ENCODE results near the gene CCDC83. TPM values are rescaled to one million over a fixed set of nuclear protein-coding genes. Genes with fewer than 3 reads are reported as not detected.
A peak's percentile ranks its signal among the peaks of the same experiment; 100 is the strongest.
"Not testable (repeated sequence)": the region's sequence is repeated elsewhere in the genome, so short reads cannot be mapped to it uniquely, and the experiment has no call there.

The CCDC83 gene
- total RNA-seq, 2 experiments from 2014 or later, result not detected

DNA sequence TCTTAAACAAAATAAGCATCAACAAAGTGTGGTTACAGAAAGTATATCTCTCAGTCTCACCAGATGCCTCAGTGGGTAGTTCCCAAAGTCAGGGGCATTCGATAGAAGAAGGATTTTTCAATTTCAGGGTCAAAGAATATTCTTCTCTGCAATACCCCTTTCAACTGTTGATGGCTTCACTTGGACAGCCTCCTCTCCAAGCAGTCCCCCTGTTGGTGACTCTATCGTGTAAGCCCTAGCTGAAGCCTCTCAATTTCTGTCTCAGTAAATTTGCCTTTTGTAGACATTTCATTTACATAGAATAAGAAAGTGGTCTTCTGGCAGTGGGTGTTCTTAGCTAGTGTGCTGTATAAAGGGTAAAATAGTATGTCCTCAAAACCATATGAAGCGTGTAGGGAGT is 11.3 kb upstream of the CCDC83 start:
- H3K9me3 Mint-ChIP-seq, result peaks cover 12% of the 10 kb centered on the region
- no peak overlapping the region for H3K4me3 Mint-ChIP-seq
- ChIA-PET POLR2A (no interaction called here), CTCF (no interaction called here)
- H3K36me3 Mint-ChIP-seq (ENCODE audit: low read depth), result peaks cover 2% of the 10 kb centered on the region
- no peak overlapping the region for H3K27ac Mint-ChIP-seq
- peaks cover 15% of the 10 kb centered on the region for H3K4me1 Mint-ChIP-seq
- no peak for DNase-seq
- H3K27me3 Mint-ChIP-seq, result peaks cover 5% of the 10 kb centered on the region

DNA sequence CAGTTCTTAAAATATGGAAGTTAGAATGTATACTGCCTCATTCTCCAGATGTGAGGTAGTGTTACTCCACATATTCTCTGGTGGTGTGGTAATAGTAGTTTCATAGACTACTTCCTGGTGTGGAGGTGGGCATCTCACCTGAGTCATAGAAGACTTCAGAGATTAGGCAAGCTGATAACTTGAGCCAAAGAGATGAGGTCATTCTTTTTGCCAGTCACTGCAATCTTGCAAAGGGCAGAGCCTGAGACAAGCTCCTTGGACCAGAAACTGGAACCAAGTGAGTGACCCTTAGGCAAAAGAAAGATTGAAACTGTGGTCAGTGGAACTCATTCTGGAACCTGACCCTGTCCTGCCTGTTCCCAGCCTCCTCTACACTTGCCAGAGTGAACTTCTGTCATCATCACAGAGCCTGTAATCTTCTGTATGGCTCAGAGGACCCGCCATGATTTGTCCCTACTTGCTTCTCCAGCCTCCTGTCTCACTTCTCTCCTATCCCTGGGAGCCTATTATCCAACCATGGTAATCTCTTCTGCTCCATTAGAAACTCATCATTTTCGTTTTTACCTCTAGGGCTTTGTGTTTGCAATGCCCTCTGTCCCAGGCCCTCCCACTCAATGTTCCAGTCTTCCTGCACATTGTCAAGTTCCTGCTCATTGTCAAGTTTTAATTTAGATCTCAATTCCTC is 10.6 kb upstream of the CCDC83 start:
- ChIA-PET POLR2A (no interaction called here), CTCF (no interaction called here)
- peaks cover 4% of the 10 kb centered on the region for H3K27me3 Mint-ChIP-seq
- H3K4me1 Mint-ChIP-seq, result peaks cover 15% of the 10 kb centered on the region
- peaks cover 2% of the 10 kb centered on the region for H3K36me3 Mint-ChIP-seq (ENCODE audit: low read depth)
- H3K4me3 Mint-ChIP-seq, result no peak overlapping the region
- no peak overlapping the region for H3K27ac Mint-ChIP-seq
- H3K9me3 Mint-ChIP-seq, result peaks cover 12% of the 10 kb centered on the region
- no peak for DNase-seq

DNA sequence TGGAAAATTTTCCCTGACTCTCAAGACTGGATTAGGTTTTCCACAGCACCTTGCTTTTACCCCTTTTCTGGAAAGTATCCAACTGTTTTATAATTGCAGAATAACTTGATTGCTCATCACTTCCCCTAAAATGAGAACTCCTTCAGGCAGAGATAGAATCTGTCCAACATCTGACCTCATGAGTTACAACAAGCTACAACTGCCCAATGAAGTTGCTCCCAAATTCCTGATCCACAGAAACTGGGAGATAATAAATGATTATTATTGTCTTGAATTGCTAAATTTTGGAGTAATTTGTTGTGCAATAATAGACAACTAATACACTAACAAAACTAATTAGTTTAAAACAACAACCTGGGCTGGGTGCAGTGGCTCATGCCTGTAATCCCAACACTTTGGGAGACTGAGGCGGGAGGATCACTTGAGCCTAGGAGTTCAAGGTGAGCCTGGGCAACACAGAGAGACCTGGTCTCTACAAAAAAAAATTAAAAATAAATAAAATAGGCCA is 10.0 kb upstream of the CCDC83 start:
- Mint-ChIP-seq H3K27ac (no peak overlapping the region), H3K36me3 (ENCODE audit: low read depth) (peaks cover 4% of the 10 kb centered on the region), H3K4me3 (no peak overlapping the region), H3K9me3 (peaks cover 13% of the 10 kb centered on the region), H3K27me3 (peaks cover 4% of the 10 kb centered on the region), H3K4me1 (peaks cover 15% of the 10 kb centered on the region)
- CTCF ChIA-PET, result no interaction called here
- no peak for DNase-seq
- POLR2A ChIA-PET, result interaction anchor here (1.0 kb wide), 1 partner anchor 191 kb away, joined by 3 read pairs; no protein-coding TSS in a partner anchor

DNA sequence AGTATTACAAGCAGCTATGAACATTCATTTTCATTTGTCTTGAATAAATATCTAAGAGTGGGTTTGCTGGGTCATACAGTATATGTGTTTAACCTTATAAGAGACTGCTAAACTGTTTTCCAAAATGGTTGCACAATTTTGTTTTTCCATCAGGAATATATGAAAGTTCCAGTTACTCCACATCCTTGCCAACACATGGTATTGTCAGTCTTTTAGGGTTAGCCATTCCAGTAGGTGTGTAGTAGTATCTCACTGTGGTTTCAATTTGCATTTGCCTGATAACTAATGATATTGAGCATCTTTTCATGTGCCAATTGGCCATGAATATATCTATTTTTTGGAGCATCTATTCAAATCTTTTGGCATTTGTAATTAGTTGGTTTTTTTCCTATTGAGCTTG is 7.7 kb upstream of the CCDC83 start:
- DNase-seq, result no peak
- Mint-ChIP-seq H3K4me1 (peaks cover 11% of the 10 kb centered on the region), H3K27me3 (peaks cover 4% of the 10 kb centered on the region), H3K9me3 (peaks cover 20% of the 10 kb centered on the region), H3K36me3 (ENCODE audit: low read depth) (peaks cover 12% of the 10 kb centered on the region), H3K4me3 (no peak overlapping the region), H3K27ac (no peak overlapping the region)
- CTCF ChIA-PET, result no interaction called here
- POLR2A ChIA-PET, result no interaction called here

DNA sequence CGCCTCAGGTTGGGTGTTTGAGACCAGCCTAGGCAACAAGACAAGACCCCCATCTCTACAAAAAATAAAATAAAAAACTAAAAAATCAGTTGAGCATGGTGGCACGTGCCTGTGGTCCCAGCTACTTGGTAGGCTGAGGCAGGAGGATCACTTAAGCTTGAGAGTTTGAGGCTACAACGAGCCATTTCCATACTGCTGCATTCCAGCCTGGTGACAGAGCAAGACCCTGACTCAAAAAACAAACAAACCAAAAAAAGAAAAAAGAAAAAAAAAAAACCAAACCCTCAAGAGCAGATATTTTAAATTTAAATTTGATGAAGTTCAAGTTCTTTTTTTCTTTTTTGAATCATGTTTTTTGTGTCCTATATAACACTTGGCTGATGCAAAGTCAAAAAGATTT is 7.2 kb upstream of the CCDC83 start:
- Mint-ChIP-seq H3K27ac (no peak overlapping the region), H3K4me1 (peaks cover 11% of the 10 kb centered on the region), H3K9me3 (peaks cover 20% of the 10 kb centered on the region), H3K27me3 (peaks cover 4% of the 10 kb centered on the region), H3K4me3 (no peak overlapping the region), H3K36me3 (ENCODE audit: low read depth) (peaks cover 12% of the 10 kb centered on the region)
- ChIA-PET CTCF (no interaction called here), POLR2A (interaction anchor here (0.6 kb wide), 1 partner anchor 99 kb away, joined by 3 read pairs; no protein-coding TSS in a partner anchor)
- DNase-seq, result no peak

DNA sequence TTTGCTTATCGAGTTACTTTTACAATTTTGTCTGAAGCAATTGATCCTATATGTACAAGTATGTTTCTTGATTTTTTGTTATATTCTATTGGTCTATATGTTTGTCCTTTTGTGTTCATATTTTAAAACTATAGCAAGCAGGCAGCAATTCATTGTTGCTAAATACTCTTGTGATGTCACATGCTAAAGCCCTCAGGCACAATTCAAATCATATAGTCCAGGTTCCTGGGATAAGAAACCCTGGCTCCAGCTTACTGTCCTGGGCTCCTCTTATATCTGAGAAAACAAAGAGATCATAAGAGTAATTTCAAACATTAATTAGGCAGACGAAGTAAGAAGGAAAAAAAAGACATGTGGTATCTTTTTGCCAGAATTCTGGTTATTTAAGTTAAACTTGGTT is 6.6 kb upstream of the CCDC83 start:
- Mint-ChIP-seq H3K36me3 (ENCODE audit: low read depth) (peaks cover 14% of the 10 kb centered on the region), H3K9me3 (peaks cover 20% of the 10 kb centered on the region), H3K4me1 (peaks cover 13% of the 10 kb centered on the region), H3K4me3 (no peak overlapping the region), H3K27me3 (peaks cover 4% of the 10 kb centered on the region), H3K27ac (no peak overlapping the region)
- POLR2A ChIA-PET, result interaction anchor here (0.6 kb wide), 1 partner anchor 100 kb away, joined by 3 read pairs; no protein-coding TSS in a partner anchor
- no peak for DNase-seq
- CTCF ChIA-PET, result no interaction called here

DNA sequence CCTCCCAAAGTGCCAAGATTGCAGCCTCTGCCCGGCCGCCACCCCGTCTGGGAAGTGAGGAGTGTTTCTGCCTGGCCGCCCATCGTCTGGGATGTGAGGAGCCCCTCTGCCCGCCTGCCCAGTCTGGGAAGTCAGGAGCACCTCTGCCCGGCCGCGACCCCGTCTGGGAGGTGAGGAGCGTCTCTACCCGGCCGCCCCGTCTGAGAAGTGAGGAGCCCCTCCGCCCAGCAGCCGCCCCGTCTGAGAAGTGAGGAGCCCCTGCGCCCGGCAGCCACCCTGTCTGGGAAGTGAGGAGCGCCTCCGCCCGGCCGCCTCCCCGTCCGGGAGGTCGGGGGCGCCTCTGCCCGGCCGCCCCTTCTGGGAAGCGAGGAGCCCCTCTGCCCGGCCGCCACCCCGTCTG is 2.4 kb upstream of the CCDC83 start:
- Mint-ChIP-seq H3K4me1 (peaks cover 15% of the 10 kb centered on the region), H3K36me3 (ENCODE audit: low read depth) (peaks cover 14% of the 10 kb centered on the region)
- DNase-seq, POLR2A ChIA-PET, H3K27ac Mint-ChIP-seq, H3K9me3 Mint-ChIP-seq, H3K4me3 Mint-ChIP-seq, H3K27me3 Mint-ChIP-seq, CTCF ChIA-PET: not testable (repeated sequence)

DNA sequence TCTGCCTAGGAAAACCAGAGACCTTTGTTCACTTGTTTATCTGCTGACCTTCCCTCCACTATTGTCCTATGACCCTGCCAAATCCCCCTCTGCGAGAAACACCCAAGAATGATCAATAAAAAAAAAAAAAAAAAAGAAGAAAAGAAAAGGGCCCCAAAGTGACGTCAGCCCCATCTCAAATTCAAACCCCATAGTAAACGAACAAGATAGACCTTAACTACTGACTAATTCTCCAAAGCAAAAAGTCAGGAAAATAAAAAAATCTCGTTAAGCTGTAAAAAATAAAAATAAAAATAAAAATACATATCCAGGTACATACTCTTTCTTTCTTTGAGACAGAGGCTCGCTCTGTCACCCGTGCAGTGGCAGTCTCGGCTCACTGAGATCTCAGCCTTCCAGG is 1.6 kb upstream of the CCDC83 start:
- CTCF ChIA-PET, result interaction anchor here (0.7 to 2.3 kb wide), 7 partner anchors 22 to 363 kb away, joined by 3 to 16 read pairs (median 4); no protein-coding TSS in a partner anchor

DNA sequence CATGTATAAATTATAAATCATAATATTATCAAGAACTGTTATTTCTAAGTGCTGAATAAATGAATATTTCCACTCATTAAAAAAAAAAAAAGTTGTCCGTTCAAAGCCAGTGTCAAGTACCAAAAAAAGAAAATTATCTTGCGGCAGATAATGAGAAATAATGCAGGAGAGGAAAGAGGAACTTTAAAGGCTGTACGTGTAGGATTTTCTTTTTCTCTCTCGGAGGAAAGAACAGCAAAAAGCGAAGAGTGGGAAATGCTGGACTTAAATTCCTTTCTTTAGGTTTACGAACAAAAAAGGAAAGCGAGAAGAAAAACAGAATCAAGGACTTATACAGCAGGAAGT is 999 bp upstream of the CCDC83 start:
- Mint-ChIP-seq H3K9me3 (peaks cover 9% of the 10 kb centered on the region), H3K4me1 (peaks cover 15% of the 10 kb centered on the region), H3K4me3 (peak overlapping the region; percentile 86), H3K27me3 (no peaks in the 10 kb centered on the region), H3K27ac (peak overlapping the region; percentile 89), H3K36me3 (ENCODE audit: low read depth) (peaks cover 14% of the 10 kb centered on the region)
- no peak for DNase-seq
- ChIA-PET CTCF (interaction anchor here (0.6 to 2.7 kb wide), 47 partner anchors 11 to 952 kb away, joined by 3 to 25 read pairs (median 5); partner anchors contain the start of genes CREBZF, EED, HIKESHI and TMEM126A), POLR2A (interaction anchor here (0.8 to 2.5 kb wide), 21 partner anchors 29 to 439 kb away, joined by 3 to 20 read pairs (median 5); partner anchors contain the start of genes CCDC89, CREBZF, SYTL2 and TMEM126A)

More for the DNA sequence above, 1.6 kb upstream of the CCDC83 start:
- DNase-seq, H3K4me3 Mint-ChIP-seq, H3K27me3 Mint-ChIP-seq, H3K27ac Mint-ChIP-seq, H3K9me3 Mint-ChIP-seq: not testable (repeated sequence)
- POLR2A ChIA-PET, result interaction anchor here (1.4 to 2.5 kb wide), 4 partner anchors 101 to 347 kb away, joined by 3 to 12 read pairs (median 8); no protein-coding TSS in a partner anchor
- peaks cover 14% of the 10 kb centered on the region for H3K36me3 Mint-ChIP-seq (ENCODE audit: low read depth)
- H3K4me1 Mint-ChIP-seq, result peaks cover 15% of the 10 kb centered on the region

DNA sequence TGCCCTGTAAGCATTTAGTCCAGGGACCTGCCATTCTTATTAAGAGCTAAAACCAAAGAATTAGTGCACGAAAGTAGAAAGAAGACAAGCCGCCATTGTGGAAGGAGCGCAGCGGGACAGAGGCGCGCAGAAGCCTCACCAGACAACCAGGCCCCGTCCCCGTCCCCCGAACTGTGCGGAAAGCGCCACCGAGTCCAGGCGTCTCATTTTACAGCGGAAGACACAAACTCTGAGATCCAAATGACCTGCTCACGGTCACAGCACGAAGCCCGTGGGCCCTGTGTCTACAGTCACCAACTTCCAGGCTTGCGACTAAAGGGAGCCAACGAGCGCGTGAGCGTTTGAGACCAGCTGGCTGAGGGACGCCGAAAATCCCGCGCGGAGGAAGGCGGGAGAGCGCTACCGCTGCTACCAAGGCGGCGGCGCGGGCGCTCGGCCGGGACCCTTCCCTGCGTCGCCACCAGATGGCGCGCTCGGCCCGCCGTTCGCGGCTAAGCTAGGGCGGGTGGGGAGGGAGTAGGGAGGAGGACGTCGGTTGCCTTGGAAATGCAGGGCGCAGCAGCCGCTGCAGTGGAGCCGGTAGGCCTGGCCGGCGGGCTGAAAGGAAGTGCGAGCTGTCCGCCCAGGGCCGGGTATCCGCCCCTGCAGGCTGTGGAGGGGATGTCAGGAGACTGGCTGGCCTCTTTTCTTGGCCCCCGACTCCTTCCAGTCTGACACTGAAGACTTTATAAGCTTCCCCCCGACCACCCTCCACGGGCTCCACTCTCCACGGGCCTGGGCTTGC is 434 bp upstream of the CCDC83 start:
- Mint-ChIP-seq H3K36me3 (ENCODE audit: low read depth) (peaks cover 14% of the 10 kb centered on the region), H3K9me3 (peaks cover 9% of the 10 kb centered on the region), H3K4me3 (peak overlapping the region; percentile 86), H3K4me1 (peaks cover 15% of the 10 kb centered on the region), H3K27me3 (no peaks in the 10 kb centered on the region), H3K27ac (peak overlapping the region; percentile 89)
- ChIA-PET POLR2A (interaction anchor here (0.7 to 2.5 kb wide), 31 partner anchors 11 to 448 kb away, joined by 3 to 20 read pairs (median 4); partner anchors contain the start of genes CCDC89, CREBZF, HIKESHI and PICALM), CTCF (interaction anchor here (0.6 to 2.7 kb wide), 75 partner anchors 10 to 952 kb away, joined by 3 to 25 read pairs (median 4); partner anchors contain the start of genes CREBZF, EED, HIKESHI and TMEM126A)
- peak; percentile 95 for DNase-seq

DNA sequence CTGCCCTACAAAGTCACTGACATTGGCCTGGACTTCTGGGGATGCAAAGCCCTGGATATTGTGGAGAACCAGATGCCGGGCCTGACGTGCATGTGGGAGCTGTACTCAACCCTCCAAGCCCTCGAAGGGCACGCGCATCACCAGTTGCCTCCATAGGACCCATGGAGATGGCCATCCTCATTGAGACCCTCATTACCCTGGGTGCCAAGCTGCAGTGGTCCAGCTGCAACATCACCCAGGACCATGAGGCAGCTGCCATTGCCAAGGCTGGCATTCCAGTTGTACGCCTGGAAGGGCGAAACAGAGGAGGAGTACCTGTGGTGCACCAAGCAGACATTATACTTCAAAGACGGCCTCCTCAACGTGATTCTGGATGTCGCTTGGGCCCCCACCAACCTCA is 1.9 kb downstream of the CCDC83 start:
- POLR2A ChIA-PET, result no interaction called here
- peaks cover 8% of the 10 kb centered on the region for H3K36me3 Mint-ChIP-seq (ENCODE audit: low read depth)
- DNase-seq, result no peak
- H3K27me3 Mint-ChIP-seq, result peaks cover 2% of the 10 kb centered on the region
- CTCF ChIA-PET, result no interaction called here
- peaks cover 2% of the 10 kb centered on the region for H3K9me3 Mint-ChIP-seq
- H3K27ac Mint-ChIP-seq, result no peak overlapping the region
- H3K4me1 Mint-ChIP-seq, result peaks cover 15% of the 10 kb centered on the region
- H3K4me3 Mint-ChIP-seq, result no peak overlapping the region

DNA sequence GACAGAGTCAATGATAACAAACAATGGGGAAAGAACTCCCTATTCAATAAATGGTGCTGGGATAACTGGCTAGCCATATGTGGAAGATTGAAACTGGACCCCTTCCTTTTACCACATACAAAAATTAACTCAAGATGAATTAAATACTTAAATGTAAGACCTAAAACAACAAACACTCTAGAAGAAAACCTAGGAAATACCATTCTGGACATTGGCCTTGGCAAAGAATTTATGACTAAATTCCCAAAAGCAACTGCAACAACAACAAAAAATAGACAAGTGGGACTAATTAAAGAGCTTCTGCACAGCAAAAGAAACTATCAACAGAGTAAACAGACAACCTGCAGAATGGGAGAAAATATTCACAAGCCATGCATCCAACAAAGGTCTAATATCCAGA is 4.4 kb downstream of the CCDC83 start:
- H3K9me3 Mint-ChIP-seq; H3K4me3 Mint-ChIP-seq; H3K27ac Mint-ChIP-seq; H3K4me1 Mint-ChIP-seq; POLR2A ChIA-PET; H3K27me3 Mint-ChIP-seq; H3K36me3 Mint-ChIP-seq (ENCODE audit: low read depth); CTCF ChIA-PET; DNase-seq: not testable (repeated sequence)

DNA sequence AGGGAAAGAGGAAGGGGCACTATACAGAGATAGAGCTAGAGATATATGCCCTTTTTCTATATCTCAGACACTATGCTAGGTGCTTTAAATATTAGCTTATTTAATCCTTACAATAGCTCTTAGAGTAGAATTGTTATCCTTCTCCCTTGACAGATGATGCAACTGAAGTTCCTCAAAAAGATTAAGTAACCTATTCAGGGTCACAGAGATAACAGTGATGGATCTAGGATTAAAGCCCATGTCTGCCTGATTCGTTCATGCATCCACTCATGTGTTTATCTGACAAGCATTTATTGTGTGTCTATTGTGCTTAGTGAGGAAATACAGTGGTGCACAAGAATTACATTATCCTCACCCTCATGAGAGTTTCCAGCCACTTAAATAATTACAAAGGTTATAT is 8.7 kb downstream of the CCDC83 start:
- Mint-ChIP-seq H3K27me3 (peaks cover 4% of the 10 kb centered on the region), H3K27ac (no peak overlapping the region), H3K4me1 (no peaks in the 10 kb centered on the region), H3K36me3 (ENCODE audit: low read depth) (no peaks in the 10 kb centered on the region), H3K4me3 (no peak overlapping the region), H3K9me3 (no peaks in the 10 kb centered on the region)
- DNase-seq, result no peak
- CTCF ChIA-PET, result interaction anchor here (4.9 kb wide), 1 partner anchor 9 kb away, joined by 25 read pairs; the partner anchor contains the start of gene CCDC83
- POLR2A ChIA-PET, result no interaction called here

All from activated CD4-positive, alpha-beta memory T cell treated with anti-CD3 and anti-CD28 coated beads, Interleukin-2, amount 10 ng/mL, durations not matched to agents 7 days and 5 days (primary cell).